Measurements from ENCODE around the gene BRME1.

BRME1 gene

DNA sequence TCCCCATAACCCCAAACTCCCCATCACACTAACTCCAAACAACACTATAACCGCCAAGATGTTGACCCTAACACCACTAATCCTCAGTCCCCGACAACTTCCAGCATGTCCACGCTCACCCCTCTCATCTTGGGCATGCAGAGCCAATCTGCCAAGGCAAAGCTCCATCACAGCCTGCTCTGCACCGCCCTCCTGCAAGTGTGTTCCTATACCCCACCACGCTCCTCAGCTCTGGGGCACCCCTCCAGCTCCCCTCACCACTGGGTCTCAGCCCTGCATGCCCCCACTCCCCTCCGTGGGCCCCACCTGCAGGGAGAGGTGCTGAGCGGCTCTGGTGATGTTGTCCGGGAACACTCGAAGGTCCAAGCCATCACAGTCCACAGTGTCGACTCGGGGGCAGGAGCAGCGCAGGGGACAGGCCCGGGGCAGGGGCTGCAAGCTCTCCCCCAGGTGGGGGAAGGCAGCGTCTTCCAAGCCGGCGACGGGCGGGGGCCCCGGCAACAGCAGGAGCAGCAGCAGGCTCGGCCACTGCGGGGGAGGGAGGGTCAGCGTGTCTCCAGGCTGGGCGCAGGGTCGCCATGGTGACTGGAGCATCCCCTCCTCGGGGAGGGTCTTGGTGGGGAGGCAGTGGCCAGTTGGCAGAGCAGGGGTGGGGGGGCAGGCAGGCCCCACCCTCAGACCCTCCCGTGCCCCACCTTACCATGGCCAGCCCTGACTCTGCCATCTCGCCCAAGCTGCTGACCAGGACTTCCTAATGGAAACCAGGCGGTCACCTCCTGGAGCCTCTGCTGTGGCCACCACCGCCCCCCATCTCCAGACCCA lies 31.8 kb upstream of the BRME1 start:
- Histone ChIP-seq H3K9me3 (ENCODE audit: control insufficient read depth, insufficient read depth, low read depth, low read length) (no peaks in the 10 kb centered on the region), H3K4me3 (ENCODE audit: low read depth, low read length) (no peak overlapping the region), H3K27ac (ENCODE audit: extremely low read depth, low read depth, low read length) (no peak overlapping the region), H3K4me1 (ENCODE audit: control insufficient read depth, insufficient read depth, low read length) (no peaks in the 10 kb centered on the region), H3K36me3 (ENCODE audit: control insufficient read depth in 2 of 2, insufficient read depth in 1 of 2, low read length in 2 of 2) (no peaks in the 10 kb centered on the region; a peak in 1 of 3 replicates)
- POLR2A ChIA-PET: interaction anchor here (0.6 to 1.1 kb wide), 2 partner anchors 17 to 37 kb away, joined by 3 to 5 read pairs; no protein-coding TSS in a partner anchor
- CTCF ChIA-PET: interaction anchor here (0.6 kb wide), 1 partner anchor 17 kb away, joined by 4 read pairs; no protein-coding TSS in a partner anchor
- no peak for TF ChIP-seq ZFP37 (tag by site-specific recombination; IDR thresholded peaks at IDR 0.05)
- no peak for TF ChIP-seq KLF7 (tag by site-specific recombination; IDR thresholded peaks at IDR 0.05; ENCODE audit: borderline replicate concordance)
- TF ChIP-seq HOXD13 (CRISPR knock-in tag; IDR thresholded peaks at IDR 0.05; ENCODE audit: borderline replicate concordance): no peak
- no peak for TF ChIP-seq ZSCAN16 (tag by site-specific recombination; IDR thresholded peaks at IDR 0.05)
- TF ChIP-seq ZIC2 (tag by site-specific recombination; IDR thresholded peaks at IDR 0.05): no peak
- TF ChIP-seq, protein P1, sequence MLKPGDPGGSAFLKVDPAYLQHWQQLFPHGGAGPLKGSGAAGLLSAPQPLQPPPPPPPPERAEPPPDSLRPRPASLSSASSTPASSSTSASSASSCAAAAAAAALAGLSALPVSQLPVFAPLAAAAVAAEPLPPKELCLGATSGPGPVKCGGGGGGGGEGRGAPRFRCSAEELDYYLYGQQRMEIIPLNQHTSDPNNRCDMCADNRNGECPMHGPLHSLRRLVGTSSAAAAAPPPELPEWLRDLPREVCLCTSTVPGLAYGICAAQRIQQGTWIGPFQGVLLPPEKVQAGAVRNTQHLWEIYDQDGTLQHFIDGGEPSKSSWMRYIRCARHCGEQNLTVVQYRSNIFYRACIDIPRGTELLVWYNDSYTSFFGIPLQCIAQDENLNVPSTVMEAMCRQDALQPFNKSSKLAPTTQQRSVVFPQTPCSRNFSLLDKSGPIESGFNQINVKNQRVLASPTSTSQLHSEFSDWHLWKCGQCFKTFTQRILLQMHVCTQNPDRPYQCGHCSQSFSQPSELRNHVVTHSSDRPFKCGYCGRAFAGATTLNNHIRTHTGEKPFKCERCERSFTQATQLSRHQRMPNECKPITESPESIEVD (tag by site-specific recombination; IDR thresholded peaks at IDR 0.05): no peak
- TF ChIP-seq ZNF654 (tag by site-specific recombination; IDR thresholded peaks at IDR 0.05; ENCODE audit: low read depth): no peak
- TF ChIP-seq ZNF280C (tag by site-specific recombination; IDR thresholded peaks at IDR 0.05): no peak
- no peak for TF ChIP-seq ZBTB8A (tag by site-specific recombination; IDR thresholded peaks at IDR 0.05)
- TF ChIP-seq, protein P2, sequence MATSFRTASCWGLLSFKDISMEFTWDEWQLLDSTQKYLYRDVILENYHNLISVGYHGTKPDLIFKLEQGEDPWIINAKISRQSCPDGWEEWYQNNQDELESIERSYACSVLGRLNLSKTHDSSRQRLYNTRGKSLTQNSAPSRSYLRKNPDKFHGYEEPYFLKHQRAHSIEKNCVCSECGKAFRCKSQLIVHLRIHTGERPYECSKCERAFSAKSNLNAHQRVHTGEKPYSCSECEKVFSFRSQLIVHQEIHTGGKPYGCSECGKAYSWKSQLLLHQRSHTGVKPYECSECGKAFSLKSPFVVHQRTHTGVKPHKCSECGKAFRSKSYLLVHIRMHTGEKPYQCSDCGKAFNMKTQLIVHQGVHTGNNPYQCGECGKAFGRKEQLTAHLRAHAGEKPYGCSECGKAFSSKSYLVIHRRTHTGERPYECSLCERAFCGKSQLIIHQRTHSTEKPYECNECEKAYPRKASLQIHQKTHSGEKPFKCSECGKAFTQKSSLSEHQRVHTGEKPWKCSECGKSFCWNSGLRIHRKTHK (tag by site-specific recombination; IDR thresholded peaks at IDR 0.05): no peak
- TF ChIP-seq, protein P3, sequence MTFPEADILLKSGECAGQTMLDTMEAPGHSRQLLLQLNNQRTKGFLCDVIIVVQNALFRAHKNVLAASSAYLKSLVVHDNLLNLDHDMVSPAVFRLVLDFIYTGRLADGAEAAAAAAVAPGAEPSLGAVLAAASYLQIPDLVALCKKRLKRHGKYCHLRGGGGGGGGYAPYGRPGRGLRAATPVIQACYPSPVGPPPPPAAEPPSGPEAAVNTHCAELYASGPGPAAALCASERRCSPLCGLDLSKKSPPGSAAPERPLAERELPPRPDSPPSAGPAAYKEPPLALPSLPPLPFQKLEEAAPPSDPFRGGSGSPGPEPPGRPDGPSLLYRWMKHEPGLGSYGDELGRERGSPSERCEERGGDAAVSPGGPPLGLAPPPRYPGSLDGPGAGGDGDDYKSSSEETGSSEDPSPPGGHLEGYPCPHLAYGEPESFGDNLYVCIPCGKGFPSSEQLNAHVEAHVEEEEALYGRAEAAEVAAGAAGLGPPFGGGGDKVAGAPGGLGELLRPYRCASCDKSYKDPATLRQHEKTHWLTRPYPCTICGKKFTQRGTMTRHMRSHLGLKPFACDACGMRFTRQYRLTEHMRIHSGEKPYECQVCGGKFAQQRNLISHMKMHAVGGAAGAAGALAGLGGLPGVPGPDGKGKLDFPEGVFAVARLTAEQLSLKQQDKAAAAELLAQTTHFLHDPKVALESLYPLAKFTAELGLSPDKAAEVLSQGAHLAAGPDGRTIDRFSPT (tag by site-specific recombination; IDR thresholded peaks at IDR 0.05): no peak
- no peak for TF ChIP-seq ZNF140 (tag by site-specific recombination; IDR thresholded peaks at IDR 0.05)
- TF ChIP-seq, protein P4, sequence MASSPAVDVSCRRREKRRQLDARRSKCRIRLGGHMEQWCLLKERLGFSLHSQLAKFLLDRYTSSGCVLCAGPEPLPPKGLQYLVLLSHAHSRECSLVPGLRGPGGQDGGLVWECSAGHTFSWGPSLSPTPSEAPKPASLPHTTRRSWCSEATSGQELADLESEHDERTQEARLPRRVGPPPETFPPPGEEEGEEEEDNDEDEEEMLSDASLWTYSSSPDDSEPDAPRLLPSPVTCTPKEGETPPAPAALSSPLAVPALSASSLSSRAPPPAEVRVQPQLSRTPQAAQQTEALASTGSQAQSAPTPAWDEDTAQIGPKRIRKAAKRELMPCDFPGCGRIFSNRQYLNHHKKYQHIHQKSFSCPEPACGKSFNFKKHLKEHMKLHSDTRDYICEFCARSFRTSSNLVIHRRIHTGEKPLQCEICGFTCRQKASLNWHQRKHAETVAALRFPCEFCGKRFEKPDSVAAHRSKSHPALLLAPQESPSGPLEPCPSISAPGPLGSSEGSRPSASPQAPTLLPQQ (tag by site-specific recombination; IDR thresholded peaks at IDR 0.05): peak; percentile 74
- TF ChIP-seq KLF16 (tag by site-specific recombination; IDR thresholded peaks at IDR 0.05): no peak
- no peak for TF ChIP-seq GFI1B (tag by site-specific recombination; IDR thresholded peaks at IDR 0.05)
- TF ChIP-seq ZSCAN5A (tag by site-specific recombination; IDR thresholded peaks at IDR 0.05): no peak
- TF ChIP-seq ZNF518A (tag by site-specific recombination; conservative IDR thresholded peaks at IDR 0.05; ENCODE audit: low read depth): no peak
- TF ChIP-seq, protein P5, sequence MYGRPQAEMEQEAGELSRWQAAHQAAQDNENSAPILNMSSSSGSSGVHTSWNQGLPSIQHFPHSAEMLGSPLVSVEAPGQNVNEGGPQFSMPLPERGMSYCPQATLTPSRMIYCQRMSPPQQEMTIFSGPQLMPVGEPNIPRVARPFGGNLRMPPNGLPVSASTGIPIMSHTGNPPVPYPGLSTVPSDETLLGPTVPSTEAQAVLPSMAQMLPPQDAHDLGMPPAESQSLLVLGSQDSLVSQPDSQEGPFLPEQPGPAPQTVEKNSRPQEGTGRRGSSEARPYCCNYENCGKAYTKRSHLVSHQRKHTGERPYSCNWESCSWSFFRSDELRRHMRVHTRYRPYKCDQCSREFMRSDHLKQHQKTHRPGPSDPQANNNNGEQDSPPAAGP (tag by site-specific recombination; IDR thresholded peaks at IDR 0.05): peak; percentile 43; the same call in 1 of the 2 replicates
- no peak for TF ChIP-seq ZNF394 (tag by site-specific recombination; IDR thresholded peaks at IDR 0.05; ENCODE audit: borderline replicate concordance)

Data from HEK293 (cell line).